HEK293 (cell line): ENCODE measurements around the gene FIGNL1.

Source experiments
- GLIS1 ChIP-seq: fragments of 450-650 bp; formaldehyde crosslinking; IDR thresholded peaks from 2 replicates; pipeline ENCODE4 v1.5.1; 2016; ENCODE audit warnings: missing biosample characterization, missing genetic modification characterization
- HOXD13 ChIP-seq: sonication (generic); formaldehyde crosslinking; IDR thresholded peaks from 2 replicates; pipeline ENCODE4 v1.8.0; 2022; ENCODE audit warnings: missing genetic modification reagents, borderline replicate concordance
- PRDM1 ChIP-seq: fragments of 450-650 bp; formaldehyde crosslinking; IDR thresholded peaks from 2 replicates; pipeline ENCODE4; 2016; ENCODE audit warnings: missing biosample characterization, missing genetic modification characterization
- SP3 ChIP-seq: fragments of 450-650 bp; formaldehyde crosslinking; IDR thresholded peaks from 2 replicates; pipeline ENCODE4 v1.5.1; 2016; ENCODE audit warnings: missing biosample characterization, missing genetic modification characterization
- TRIM28 ChIP-seq: IDR thresholded peaks from 2 replicates; pipeline ENCODE4 v1.6.1; 2011; ENCODE audit warnings: low read length, control low read depth, borderline replicate concordance
- ZBTB8A ChIP-seq: fragments of 450-650 bp; formaldehyde crosslinking; IDR thresholded peaks from 2 replicates; pipeline ENCODE4 v1.5.1; 2016; ENCODE audit warnings: missing biosample characterization, missing genetic modification characterization
- ZFP37 ChIP-seq: fragments of 450-650 bp; formaldehyde crosslinking; IDR thresholded peaks from 2 replicates; pipeline ENCODE4 v1.5.1; 2016; ENCODE audit warnings: missing biosample characterization, missing genetic modification characterization
- ZNF114 ChIP-seq: fragments of 450-650 bp; formaldehyde crosslinking; IDR thresholded peaks from 2 replicates; pipeline ENCODE4 v1.5.0; 2017; ENCODE audit warnings: missing biosample characterization, missing genetic modification characterization
- ZNF132 ChIP-seq: fragments of 450-650 bp; formaldehyde crosslinking; IDR thresholded peaks from 2 replicates; pipeline ENCODE4 v1.5.1; 2017; ENCODE audit warnings: missing biosample characterization, missing genetic modification characterization, borderline replicate concordance
- ZNF138 ChIP-seq: fragments of 450-650 bp; formaldehyde crosslinking; IDR thresholded peaks from 2 replicates; pipeline ENCODE4 v1.5.1; 2016; ENCODE audit warnings: missing biosample characterization, missing genetic modification characterization, borderline replicate concordance
- ZNF157 ChIP-seq: fragments of 450-650 bp; formaldehyde crosslinking; IDR thresholded peaks from 2 replicates; pipeline ENCODE4 v1.5.1; 2016; ENCODE audit warnings: missing biosample characterization, missing genetic modification characterization
- ZNF239 ChIP-seq: fragments of 450-650 bp; formaldehyde crosslinking; IDR thresholded peaks from 2 replicates; pipeline ENCODE4 v1.5.1; 2016; ENCODE audit warnings: missing biosample characterization, missing genetic modification characterization
- ZNF521 ChIP-seq: fragments of 450-650 bp; formaldehyde crosslinking; IDR thresholded peaks from 2 replicates; pipeline ENCODE4 v1.5.1; 2017; ENCODE audit warnings: missing biosample characterization, mild to moderate bottlenecking, missing genetic modification characterization
- ZNF624 ChIP-seq: fragments of 450-650 bp; formaldehyde crosslinking; IDR thresholded peaks from 2 replicates; pipeline ENCODE4 v1.5.1; 2017; ENCODE audit warnings: missing biosample characterization, missing genetic modification characterization
- ZNF658 ChIP-seq: fragments of 450-650 bp; formaldehyde crosslinking; IDR thresholded peaks from 2 replicates; pipeline ENCODE4; 2016; ENCODE audit warnings: missing biosample characterization, missing genetic modification characterization
- ZNF670 ChIP-seq: fragments of 450-650 bp; formaldehyde crosslinking; IDR thresholded peaks from 2 replicates; pipeline ENCODE4 v1.5.1; 2016; ENCODE audit warnings: missing biosample characterization, missing genetic modification characterization, low read depth
- ZNF701 ChIP-seq: fragments of 450-650 bp; formaldehyde crosslinking; IDR thresholded peaks from 2 replicates; pipeline ENCODE4 v1.5.1; 2016; ENCODE audit warnings: missing biosample characterization, missing genetic modification characterization
- ZXDB ChIP-seq: fragments of 450-650 bp; formaldehyde crosslinking; IDR thresholded peaks from 2 replicates; pipeline ENCODE4 v1.5.1; 2016; ENCODE audit warnings: missing biosample characterization, missing genetic modification characterization
- TF ChIP-seq, protein P1 (sequence below): fragments of 450-650 bp; formaldehyde crosslinking; IDR thresholded peaks from 2 replicates; pipeline ENCODE4 v1.5.1; 2016; ENCODE audit warnings: missing biosample characterization, missing genetic modification characterization
- TF ChIP-seq, protein P2 (sequence below): fragments of 450-650 bp; formaldehyde crosslinking; IDR thresholded peaks from 2 replicates; pipeline ENCODE4 v1.5.1; 2016; ENCODE audit warnings: missing biosample characterization, missing genetic modification characterization
- TF ChIP-seq, protein P3 (sequence below): fragments of 450-650 bp; formaldehyde crosslinking; IDR thresholded peaks from 2 replicates; pipeline ENCODE4 v1.5.1; 2016; ENCODE audit warnings: missing biosample characterization, missing genetic modification characterization
- TF ChIP-seq, protein P4 (sequence below): fragments of 450-650 bp; formaldehyde crosslinking; IDR thresholded peaks from 2 replicates; pipeline ENCODE4 v1.5.1; 2016; ENCODE audit warnings: missing biosample characterization, missing genetic modification characterization
- TF ChIP-seq, protein P5 (sequence below): fragments of 450-650 bp; formaldehyde crosslinking; IDR thresholded peaks from 2 replicates; pipeline ENCODE4 v1.5.1; 2016; ENCODE audit warnings: missing biosample characterization, missing genetic modification characterization
- TF ChIP-seq, protein P6 (sequence below): fragments of 450-650 bp; formaldehyde crosslinking; optimal IDR thresholded peaks from 2 replicates; pipeline ENCODE3; 2016; ENCODE audit warnings: missing biosample characterization, mild to moderate bottlenecking, missing genetic modification characterization
- TF ChIP-seq, protein P7 (sequence below): fragments of 450-650 bp; formaldehyde crosslinking; IDR thresholded peaks from 2 replicates; pipeline ENCODE4 v1.5.1; 2016; ENCODE audit warnings: missing biosample characterization, missing genetic modification characterization
- TF ChIP-seq, protein P8 (sequence below): fragments of 450-650 bp; formaldehyde crosslinking; IDR thresholded peaks from 2 replicates; pipeline ENCODE4 v1.5.1; 2016; ENCODE audit warnings: missing biosample characterization, missing genetic modification characterization, borderline replicate concordance

Gene FIGNL1

DNA sequence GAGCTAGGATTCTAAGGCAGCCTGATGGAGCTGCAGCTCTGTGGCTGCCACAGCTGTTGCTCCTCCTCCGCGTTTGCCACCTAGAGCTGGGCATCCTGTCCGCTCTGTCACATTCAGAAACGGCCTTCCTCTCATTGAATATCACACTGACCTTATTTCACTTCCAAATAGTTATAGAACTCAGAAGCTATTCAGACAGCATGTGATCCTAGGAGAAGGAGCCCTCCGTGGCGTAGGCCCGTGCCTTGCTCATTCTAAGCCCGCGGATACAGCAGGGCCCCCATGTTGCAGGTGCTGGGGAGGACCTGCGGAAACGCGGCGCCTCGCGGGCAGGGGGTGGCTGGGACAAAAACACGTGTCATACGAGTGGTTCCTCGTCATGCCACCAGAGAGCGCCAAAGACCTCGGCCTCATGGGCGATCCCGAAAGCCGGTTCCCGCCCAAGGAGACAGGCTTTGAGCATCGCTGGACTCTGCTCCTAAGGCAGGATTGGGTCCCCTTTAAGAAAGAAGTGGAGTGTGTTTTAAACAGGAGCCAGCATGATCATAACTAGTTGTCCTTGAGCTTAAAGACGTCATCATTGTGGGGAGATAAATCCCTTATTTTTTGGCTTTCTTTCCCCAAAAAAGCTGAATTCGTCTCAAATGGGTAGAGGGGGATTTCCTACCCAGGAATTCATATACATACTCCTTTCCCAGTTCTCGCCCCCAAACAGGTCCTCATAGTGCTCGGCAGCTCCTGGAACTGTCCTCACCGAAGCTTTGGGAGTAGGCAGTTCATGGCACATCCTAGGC, 17.9 kb upstream of the FIGNL1 start (continued):
- TF ChIP-seq, protein P1, sequence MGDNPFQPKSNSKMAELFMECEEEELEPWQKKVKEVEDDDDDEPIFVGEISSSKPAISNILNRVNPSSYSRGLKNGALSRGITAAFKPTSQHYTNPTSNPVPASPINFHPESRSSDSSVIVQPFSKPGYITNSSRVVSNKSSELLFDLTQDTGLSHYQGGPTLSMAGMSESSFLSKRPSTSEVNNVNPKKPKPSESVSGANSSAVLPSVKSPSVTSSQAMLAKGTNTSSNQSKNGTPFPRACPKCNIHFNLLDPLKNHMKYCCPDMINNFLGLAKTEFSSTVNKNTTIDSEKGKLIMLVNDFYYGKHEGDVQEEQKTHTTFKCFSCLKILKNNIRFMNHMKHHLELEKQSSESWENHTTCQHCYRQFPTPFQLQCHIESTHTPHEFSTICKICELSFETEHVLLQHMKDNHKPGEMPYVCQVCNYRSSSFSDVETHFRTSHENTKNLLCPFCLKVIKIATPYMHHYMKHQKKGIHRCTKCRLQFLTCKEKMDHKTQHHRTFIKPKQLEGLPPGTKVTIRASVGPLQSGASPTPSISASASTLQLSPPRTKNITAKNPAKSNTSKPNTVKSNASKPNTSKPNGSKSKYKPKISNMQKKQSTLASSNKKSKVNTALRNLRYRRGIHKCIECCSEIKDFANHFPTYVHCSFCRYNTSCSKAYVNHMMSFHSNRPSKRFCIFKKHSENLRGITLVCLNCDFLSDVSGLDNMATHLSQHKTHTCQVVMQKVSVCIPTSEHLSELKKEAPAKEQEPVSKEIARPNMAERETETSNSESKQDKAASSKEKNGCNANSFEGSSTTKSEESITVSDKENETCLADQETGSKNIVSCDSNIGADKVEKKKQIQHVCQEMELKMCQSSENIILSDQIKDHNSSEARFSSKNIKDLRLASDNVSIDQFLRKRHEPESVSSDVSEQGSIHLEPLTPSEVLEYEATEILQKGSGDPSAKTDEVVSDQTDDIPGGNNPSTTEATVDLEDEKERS: no peak
- TF ChIP-seq GLIS1 (tag by site-specific recombination) (peak; percentile 19; the same call in 1 of the 2 replicates), ZNF157 (tag by site-specific recombination) (no peak), SP3 (no peak), ZNF114 (tag by site-specific recombination) (no peak), ZNF521 (tag by site-specific recombination) (no peak), ZNF701 (no peak), ZBTB8A (tag by site-specific recombination) (no peak), ZNF138 (tag by site-specific recombination) (no peak), ZXDB (tag by site-specific recombination) (0 out of 2 replicates have a peak, but pooled peaks have one; percentile 32), PRDM1 (no peak), HOXD13 (no peak), ZNF239 (tag by site-specific recombination) (no peak), ZNF624 (tag by site-specific recombination) (no peak), ZNF658 (tag by site-specific recombination) (no peak), ZNF132 (tag by site-specific recombination) (no peak), ZFP37 (tag by site-specific recombination) (no peak), ZNF670 (tag by site-specific recombination) (no peak), TRIM28 (no peak)
- TF ChIP-seq, protein P2, sequence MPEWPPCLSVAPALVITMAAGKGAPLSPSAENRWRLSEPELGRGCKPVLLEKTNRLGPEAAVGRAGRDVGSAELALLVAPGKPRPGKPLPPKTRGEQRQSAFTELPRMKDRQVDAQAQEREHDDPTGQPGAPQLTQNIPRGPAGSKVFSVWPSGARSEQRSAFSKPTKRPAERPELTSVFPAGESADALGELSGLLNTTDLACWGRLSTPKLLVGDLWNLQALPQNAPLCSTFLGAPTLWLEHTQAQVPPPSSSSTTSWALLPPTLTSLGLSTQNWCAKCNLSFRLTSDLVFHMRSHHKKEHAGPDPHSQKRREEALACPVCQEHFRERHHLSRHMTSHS (tag by site-specific recombination): no peak
- TF ChIP-seq, protein P3, sequence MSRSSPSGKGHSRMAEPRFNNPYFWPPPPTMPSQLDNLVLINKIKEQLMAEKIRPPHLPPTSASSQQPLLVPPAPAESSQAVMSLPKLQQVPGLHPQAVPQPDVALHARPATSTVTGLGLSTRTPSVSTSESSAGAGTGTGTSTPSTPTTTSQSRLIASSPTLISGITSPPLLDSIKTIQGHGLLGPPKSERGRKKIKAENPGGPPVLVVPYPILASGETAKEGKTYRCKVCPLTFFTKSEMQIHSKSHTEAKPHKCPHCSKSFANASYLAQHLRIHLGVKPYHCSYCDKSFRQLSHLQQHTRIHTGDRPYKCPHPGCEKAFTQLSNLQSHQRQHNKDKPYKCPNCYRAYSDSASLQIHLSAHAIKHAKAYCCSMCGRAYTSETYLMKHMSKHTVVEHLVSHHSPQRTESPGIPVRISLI (tag by site-specific recombination): no peak
- TF ChIP-seq, protein P4, sequence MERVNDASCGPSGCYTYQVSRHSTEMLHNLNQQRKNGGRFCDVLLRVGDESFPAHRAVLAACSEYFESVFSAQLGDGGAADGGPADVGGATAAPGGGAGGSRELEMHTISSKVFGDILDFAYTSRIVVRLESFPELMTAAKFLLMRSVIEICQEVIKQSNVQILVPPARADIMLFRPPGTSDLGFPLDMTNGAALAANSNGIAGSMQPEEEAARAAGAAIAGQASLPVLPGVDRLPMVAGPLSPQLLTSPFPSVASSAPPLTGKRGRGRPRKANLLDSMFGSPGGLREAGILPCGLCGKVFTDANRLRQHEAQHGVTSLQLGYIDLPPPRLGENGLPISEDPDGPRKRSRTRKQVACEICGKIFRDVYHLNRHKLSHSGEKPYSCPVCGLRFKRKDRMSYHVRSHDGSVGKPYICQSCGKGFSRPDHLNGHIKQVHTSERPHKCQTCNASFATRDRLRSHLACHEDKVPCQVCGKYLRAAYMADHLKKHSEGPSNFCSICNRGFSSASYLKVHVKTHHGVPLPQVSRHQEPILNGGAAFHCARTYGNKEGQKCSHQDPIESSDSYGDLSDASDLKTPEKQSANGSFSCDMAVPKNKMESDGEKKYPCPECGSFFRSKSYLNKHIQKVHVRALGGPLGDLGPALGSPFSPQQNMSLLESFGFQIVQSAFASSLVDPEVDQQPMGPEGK (tag by site-specific recombination): 0 out of 2 replicates have a peak, but pooled peaks have one; percentile 27
- TF ChIP-seq, protein P5, sequence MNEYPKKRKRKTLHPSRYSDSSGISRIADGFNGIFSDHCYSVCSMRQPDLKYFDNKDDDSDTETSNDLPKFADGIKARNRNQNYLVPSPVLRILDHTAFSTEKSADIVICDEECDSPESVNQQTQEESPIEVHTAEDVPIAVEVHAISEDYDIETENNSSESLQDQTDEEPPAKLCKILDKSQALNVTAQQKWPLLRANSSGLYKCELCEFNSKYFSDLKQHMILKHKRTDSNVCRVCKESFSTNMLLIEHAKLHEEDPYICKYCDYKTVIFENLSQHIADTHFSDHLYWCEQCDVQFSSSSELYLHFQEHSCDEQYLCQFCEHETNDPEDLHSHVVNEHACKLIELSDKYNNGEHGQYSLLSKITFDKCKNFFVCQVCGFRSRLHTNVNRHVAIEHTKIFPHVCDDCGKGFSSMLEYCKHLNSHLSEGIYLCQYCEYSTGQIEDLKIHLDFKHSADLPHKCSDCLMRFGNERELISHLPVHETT (tag by site-specific recombination): no peak
- TF ChIP-seq, protein P6, sequence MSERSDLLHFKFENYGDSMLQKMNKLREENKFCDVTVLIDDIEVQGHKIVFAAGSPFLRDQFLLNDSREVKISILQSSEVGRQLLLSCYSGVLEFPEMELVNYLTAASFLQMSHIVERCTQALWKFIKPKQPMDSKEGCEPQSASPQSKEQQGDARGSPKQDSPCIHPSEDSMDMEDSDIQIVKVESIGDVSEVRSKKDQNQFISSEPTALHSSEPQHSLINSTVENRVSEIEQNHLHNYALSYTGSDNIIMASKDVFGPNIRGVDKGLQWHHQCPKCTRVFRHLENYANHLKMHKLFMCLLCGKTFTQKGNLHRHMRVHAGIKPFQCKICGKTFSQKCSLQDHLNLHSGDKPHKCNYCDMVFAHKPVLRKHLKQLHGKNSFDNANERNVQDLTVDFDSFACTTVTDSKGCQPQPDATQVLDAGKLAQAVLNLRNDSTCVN (tag by site-specific recombination): peak; percentile 19
- TF ChIP-seq, protein P7, sequence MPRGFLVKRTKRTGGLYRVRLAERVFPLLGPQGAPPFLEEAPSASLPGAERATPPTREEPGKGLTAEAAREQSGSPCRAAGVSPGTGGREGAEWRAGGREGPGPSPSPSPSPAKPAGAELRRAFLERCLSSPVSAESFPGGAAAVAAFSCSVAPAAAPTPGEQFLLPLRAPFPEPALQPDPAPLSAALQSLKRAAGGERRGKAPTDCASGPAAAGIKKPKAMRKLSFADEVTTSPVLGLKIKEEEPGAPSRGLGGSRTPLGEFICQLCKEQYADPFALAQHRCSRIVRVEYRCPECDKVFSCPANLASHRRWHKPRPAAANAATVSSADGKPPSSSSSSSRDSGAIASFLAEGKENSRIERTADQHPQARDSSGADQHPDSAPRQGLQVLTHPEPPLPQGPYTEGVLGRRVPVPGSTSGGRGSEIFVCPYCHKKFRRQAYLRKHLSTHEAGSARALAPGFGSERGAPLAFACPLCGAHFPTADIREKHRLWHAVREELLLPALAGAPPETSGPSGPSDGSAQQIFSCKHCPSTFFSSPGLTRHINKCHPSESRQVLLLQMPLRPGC (tag by site-specific recombination): no peak
- TF ChIP-seq, protein P8, sequence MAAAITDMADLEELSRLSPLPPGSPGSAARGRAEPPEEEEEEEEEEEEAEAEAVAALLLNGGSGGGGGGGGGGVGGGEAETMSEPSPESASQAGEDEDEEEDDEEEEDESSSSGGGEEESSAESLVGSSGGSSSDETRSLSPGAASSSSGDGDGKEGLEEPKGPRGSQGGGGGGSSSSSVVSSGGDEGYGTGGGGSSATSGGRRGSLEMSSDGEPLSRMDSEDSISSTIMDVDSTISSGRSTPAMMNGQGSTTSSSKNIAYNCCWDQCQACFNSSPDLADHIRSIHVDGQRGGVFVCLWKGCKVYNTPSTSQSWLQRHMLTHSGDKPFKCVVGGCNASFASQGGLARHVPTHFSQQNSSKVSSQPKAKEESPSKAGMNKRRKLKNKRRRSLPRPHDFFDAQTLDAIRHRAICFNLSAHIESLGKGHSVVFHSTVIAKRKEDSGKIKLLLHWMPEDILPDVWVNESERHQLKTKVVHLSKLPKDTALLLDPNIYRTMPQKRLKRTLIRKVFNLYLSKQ (tag by site-specific recombination): no peak
